HG03280 (cell line): ENCODE results near the gene FAM193A.
"Not testable (repeated sequence)": the region's sequence is repeated elsewhere in the genome, so short reads cannot be mapped to it uniquely, and the experiment has no call there.

ENCODE experiments used
- ATAC-seq: cut with Tn5 transposase; IDR thresholded peaks from one replicate; pipeline ENCODE4 v1.9.1; 2021; ENCODE audit warnings: mild to moderate bottlenecking, moderate library complexity; ENCODE audit not compliant: unreplicated experiment

The FAM193A gene

GRCh38 chr4:2743518-2744445 lies 207.3 kb downstream of the FAM193A start:
- ATAC-seq: no peak

- no peak for ATAC-seq
These were observed 208.3 kb downstream of the FAM193A start for GRCh38 chr4:2744576-2745270.

GRCh38 chr4:2745516-2745915 lies 209.1 kb downstream of the FAM193A start:
- ATAC-seq: no peak

GRCh38 chr4:2745981-2746806 lies 209.7 kb downstream of the FAM193A start:
- peak; percentile 89 for ATAC-seq

- no peak for ATAC-seq
These were observed 210.6 kb downstream of the FAM193A start for GRCh38 chr4:2746891-2747695.

- no peak for ATAC-seq
These were observed 214.5 kb downstream of the FAM193A start for GRCh38 chr4:2750719-2751605.

GRCh38 chr4:2753436-2753835 lies 217.0 kb downstream of the FAM193A start:
- ATAC-seq: no peak

GRCh38 chr4:2754848-2755819 lies 218.7 kb downstream of the FAM193A start:
- no peak for ATAC-seq

GRCh38 chr4:2755821-2756690 lies 219.6 kb downstream of the FAM193A start, which contains the start of gene TNIP2:
TNIP2 (minus strand) TSS chr4:2756336; CDS start chr4:2756289, 47 bp downstream.
- peak; percentile 65 for ATAC-seq

- ATAC-seq: no peak
These were observed 220.4 kb downstream of the FAM193A start for GRCh38 chr4:2756691-2757350.

- no peak for ATAC-seq
These were observed 221.0 kb downstream of the FAM193A start for GRCh38 chr4:2757426-2757825.

- ATAC-seq: no peak
These were observed 224.8 kb downstream of the FAM193A start for GRCh38 chr4:2761035-2761923.

GRCh38 chr4:2762048-2762447 lies 225.6 kb downstream of the FAM193A start:
- ATAC-seq: no peak

- ATAC-seq: not testable (repeated sequence)
These were observed 226.3 kb downstream of the FAM193A start for GRCh38 chr4:2762486-2763370.
